HG03025 (cell line): ENCODE results near the gene CNBP.
"Not testable (repeated sequence)": the region's sequence is repeated elsewhere in the genome, so short reads cannot be mapped to it uniquely, and the experiment has no call there.

ENCODE experiments used
- ATAC-seq: cut with Tn5 transposase; IDR thresholded peaks from one replicate; pipeline ENCODE4 v1.9.1; 2021; ENCODE audit warnings: mild to moderate bottlenecking, moderate library complexity; ENCODE audit not compliant: unreplicated experiment, low FRiP score

CNBP gene

DNA sequence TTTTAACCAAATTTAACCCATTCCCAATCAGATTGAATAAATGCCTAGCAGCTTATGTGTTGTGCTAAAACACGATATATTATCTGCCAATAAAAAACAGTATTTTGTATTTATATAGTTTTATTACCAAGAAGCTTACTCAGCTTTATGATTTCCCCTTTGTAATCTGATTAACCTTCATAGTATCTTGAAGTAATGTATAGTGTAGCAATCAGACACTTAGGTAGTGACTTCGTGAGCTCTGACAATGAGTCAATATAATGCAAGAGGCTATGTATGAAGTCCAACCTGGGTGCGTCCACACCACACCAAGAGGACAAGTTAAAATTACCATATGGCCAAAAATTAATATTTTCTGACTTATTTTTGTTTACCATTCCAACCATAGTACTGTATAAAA, 2.1 kb upstream of the CNBP start:
- no peak for ATAC-seq

DNA sequence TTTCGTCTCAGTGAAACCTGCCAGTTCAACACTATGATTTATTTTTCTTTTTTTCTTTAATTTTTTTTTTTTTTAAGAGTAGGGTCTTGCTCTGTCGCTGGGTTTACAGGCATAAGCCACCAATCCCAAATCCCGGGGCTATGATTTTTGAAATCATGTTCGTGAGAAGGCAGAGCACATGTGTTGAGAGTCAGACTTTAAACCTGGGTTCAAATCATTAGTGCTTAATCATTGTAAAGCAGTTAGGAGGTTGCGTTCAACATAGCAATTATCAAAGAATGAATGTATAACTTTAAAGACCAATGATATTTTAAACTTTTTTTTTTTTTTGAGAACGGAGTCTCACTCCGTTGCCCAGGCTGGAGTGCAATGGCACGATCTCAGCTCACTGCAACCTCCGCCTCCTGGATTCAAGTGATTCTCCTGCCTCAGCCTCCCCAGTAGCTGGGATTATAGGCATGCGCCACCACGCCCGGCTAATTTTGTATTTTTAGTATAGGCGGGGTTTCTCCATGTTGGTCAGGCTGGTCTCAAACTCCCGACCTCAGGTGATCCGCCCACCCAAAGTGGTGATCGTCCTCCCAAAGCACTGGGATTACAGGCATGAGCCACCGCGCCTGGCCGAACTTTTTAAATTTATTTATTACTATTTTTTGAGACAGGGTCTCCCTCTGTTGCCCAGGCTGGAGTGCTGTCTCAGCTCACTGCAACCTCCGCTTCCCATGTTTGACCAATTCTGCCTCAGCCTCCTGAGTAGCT, 1.3 kb upstream of the CNBP start:
- ATAC-seq: not testable (repeated sequence)

DNA sequence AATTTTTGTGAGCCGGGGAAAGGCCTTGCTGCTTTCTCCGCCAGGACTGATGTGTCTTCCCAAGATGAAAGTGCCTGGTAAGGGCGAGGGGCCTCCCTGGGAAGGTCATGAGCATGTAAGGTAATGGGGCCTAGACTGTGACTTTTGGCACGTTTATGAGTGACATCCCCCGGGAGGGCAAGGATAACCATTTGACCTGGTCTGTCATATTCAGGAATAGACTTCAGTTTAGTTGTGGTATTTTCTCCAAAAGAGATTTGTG, 631 bp upstream of the CNBP start:
- no peak for ATAC-seq

DNA sequence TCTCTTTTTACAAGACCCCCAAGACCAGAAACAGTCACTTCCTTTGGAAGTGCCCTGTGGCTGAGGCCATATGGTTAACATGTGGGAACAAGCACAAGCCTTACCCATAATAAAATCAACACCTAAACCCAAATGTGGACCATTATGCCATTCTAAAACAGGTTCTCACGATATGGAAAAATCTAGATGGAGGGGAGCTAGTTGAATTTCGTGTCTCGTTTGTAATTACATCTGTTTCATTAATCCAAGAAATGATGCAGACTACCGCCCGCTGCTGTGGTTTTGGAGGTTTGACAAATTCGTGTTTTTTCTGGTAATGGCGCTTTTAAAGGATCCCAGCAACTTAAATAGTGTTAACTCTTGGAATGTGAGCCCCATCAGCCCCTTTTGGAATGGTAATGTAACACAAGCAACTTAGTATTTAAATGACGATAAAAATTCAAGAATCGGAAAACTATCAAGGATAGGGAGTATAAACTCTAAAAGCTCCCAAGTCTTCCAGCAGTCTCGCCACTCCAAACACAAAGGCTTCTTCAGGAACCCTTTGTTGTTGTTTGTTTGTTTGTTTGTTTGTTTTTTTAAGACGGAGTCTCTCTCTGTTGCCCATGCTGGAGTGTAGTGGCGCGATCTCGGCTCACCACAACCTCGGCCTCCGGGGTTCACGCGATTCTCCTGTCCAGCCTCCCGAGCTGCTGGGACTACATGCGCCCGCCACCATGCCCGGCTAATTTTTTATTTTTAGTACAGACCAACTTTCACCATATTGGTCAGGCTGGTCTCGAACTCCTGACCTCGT, 1.1 kb downstream of the CNBP start:
- no peak for ATAC-seq

DNA sequence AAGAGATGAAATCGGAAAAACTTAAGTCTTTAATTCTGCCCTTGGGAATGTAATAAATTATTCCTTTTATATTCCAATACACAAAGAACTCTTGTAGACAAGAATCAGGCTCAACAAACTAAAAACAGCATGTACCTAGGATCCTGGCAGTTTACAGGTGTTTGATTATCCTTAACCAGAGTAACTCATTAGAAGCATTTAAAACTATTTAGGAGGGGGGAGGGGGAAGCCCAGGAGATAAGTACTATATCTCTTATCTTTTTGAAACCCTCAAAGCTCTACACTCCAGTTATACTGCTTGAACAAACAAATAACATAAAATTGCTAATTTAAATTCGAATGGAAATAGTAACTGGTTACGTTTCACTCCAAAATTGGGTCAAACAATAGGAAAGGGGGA, 1.9 kb downstream of the CNBP start:
- ATAC-seq: no peak

DNA sequence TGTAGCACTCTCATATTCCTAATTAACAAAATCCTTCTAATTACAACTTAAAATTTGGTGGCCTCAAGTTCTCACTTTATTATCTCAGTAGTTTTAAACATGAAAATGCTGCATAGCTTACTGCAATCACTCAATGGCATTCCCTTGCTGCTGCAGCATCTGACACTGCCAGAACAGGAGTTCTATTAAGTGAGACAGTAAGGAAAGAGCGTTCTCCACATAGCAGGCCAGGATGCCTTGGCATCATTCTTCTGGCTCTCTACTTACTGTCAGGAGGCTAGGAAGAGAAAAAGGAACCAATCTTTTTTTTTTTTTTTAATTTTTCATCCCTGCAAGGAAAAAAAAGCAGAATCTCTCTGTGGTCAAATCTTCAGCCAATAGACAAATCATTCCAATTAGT, 3.2 kb downstream of the CNBP start:
- no peak for ATAC-seq

DNA sequence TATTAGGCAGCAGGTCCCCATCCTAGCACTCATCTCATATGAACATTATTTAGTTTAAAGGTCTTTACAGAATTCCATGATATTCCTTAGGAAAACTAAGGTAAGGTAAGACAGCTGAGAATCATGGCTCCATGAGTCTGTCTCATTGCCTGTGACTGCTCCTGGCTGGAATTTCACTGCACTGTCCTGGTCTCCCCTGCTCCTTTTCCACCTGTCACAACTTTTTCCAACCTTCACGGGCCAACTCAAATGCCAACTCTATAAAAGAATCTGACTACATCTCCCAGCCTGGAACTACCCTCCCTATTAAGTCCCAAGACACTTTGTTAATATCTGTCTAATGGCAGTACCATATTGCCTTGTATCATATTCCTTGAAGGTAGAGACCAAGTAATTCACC, 7.6 kb downstream of the CNBP start:
- ATAC-seq: no peak

DNA sequence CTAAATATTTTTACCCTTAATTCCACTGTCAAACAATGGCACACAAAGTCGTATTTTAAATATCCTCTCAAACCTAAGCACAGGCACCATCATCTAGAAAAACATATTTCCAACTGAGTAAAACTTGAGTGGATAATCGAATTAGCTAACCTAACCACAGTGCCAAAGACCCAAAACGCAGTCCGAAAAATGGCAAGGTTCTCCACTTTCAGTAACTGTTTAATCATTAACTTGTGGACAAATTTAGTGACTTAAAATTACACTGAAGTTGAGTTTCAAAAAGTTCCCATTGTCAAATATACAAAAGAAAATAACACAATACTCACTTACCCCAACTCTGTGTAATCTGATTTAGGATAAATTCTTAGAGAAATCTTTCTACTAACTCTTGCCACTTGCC, 10.0 kb downstream of the CNBP start:
- no peak for ATAC-seq

DNA sequence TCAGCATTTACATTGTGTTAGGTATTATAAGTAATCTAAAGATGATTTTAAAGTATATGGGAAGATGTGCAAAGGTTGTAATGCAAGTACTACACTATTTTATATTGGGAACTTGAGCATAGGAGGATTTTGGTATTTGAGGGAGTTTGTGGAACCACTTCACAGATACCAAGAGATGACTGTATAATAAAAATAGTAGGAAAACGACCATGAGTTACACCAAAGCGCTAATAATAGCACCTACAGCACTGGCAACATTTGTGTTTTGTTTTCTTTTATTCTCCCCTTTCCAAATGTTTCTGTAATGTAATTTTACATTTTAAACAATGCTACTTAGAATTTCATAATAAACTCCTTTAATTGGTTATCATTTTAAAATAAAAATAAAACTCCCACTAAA, 10.5 kb downstream of the CNBP start:
- no peak for ATAC-seq

DNA sequence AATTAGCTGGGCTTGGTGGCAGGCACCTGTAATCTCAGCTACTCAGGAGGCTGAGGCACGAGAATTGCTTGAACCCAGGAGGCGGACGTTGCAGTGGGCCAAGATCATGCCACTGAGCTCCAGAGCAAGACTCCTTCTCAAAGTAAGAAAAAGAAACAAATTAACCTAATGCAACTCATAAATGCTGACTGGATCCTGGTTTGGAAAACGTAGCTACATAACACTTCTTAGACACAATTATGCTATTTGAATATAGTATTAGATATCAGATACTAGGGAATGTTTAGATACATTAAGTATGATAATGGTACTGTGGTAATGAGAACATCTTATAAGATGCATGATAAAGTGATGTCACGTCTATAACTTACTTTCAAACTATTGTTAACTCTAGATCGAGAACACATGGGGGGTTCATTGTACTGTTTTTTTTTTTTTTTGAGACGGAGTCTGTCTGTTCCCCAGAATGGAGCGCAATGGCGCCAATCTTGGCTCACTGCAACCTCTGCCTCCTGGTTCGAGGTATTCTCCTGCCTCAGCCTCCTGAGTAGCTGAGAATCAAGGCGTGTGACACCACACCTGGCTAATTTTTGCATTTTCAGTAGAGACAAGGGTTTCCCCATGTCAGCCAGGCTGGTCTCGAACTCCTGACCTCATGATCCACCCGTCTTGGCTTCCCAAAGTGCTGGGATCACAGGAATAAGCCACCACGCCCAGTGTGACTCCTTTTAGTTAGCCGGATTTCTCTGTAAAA, 16.9 kb downstream of the CNBP start:
- no peak for ATAC-seq

DNA sequence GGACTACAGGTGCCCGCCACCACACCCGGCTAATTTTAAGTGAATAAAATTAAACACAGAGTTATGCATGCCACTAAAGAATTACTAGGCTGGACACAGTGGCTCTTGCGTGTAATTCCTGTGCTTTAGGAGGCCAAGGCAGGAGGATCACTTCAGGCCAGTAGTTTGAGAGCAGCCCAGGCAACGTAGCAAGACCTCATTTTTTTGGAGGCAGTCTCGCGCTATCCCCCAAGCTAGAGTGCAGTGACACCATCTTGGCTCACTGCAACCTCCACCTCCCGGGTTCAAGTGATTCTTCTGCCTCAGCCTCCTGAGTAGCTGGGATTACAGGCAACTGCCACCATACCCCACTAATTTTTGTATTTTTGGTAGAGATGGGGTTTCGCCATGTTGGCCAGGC, 18.1 kb downstream of the CNBP start:
- not testable (repeated sequence) for ATAC-seq

DNA sequence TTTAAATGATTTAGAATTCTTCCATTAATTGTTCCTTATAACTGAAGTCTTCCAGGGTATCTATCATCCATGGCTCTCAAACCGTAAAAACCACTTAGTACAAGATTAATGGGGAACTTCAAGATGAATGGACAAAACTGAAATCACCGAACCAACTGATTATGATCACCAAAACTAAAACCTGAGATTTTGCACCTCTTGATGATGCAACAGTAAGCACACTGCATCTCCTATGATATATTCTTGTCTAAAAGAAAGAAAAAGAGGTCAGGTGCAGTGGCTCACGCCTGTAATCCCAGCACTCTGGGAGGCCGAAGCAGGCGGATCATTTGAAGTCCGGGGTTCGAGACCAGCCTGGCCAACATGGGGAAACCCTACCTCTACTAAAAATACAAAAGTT, 19.2 kb downstream of the CNBP start:
- no peak for ATAC-seq

DNA sequence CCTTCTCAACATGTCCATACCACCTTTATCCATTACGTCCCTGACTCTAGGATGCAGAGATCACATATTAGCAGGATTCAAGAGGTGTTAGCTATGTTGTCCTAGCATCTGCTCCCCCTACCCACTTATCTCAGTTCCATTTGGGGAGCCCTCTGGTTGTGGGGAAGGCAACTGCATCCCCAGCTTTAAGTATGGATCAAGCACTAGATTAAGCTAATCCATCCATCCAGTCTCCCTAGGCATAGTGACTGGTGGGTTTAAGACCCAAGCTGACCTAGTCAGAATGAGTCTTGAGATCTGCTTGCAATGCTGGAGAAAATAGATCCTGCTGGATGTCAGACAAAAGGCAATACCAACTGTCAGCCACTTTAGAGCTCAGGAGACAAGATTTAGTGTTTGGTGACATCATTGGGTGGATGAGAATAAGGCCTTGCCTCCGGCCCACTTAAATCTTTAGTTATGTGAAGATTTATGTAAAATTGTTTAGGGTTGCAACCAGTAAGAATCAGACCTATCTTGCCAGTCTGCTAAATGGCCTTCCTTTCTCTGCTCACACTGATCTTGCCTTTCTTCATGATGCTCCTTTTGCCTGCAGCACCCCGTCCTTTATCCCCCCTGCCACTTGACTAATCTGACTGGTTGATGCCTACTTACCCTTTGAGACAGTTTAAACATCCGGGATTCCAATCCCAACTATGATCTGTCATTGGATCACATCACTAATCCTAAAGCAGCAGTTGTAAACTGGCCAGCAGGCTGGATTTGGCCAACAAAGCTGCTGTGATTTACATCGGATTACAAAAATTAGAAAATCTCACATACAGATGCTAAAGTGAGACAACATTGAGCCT, 20.7 kb downstream of the CNBP start:
- no peak for ATAC-seq

DNA sequence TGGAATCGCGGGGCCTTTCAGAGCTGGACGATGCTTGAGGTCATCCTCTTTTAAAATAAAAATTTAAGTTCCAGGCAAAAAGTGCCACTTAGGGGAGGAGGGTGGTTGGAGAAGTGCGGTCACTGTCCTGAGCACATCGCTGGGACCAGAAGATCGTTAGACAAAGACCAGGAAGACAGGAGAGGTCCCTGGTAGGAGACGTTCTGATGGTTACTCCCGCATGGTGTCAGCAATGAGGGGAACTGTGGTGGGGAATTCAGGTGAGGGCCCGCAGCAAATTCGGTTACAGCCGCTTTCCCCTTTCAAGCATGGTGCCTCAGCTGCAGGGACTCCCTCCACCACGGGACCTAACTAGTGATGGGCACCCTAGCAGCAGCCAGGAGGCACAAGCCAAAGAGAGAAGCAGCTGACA, 21.8 kb downstream of the CNBP start:
- ATAC-seq: no peak

DNA sequence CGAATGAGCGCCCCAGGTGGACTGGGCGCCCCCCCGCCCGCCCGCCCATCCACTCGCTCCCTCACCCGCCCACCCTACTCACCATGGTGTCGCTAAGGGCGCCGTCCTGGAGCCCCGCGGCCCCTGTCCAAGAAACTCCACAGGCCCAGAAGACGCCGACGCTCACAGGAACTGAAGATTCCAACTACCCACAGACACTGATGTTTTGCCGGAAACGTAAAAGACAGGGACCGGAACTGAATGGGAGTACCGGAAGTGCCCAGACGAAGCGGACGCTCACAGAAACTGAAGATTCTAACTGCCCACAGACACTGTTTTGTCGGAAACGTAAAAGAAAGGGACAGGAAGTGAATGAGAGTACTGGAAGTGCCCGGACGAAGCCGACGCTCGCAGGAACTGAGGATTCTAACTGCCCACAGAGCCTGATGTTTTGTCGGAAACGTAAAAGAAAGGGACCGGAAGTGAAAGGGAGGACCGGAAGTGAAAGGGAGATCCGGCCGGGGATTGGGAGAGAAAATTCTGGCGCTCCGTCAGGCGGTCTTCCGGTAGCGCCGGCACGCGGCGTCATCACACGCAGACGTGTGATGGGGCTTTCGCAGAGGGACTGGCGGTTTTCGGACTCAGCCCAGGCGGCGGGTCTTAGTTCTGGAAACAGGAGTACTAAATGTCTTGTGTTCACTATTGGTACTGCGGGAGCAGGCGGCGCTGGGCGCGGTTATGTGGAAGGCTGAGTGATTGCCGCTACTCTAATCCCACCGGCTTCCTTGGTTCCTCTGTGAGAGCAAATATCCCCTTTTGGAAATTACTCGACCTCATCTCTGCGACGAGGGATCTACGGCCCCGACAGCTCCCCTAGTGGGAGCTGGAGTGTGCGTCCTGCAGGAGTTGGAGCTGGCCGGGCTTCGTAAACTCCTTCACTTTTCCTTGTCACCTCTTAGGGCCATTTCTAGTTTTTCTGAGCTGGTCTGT, 22.5 kb downstream of the CNBP start, which contains the start of gene ISY1:
TSS of gene ISY1 (minus strand) at position 173 of the 969 bp plus-strand sequence. CDS start at position 85, 88 bp downstream.
- peak; percentile 80 for ATAC-seq

DNA sequence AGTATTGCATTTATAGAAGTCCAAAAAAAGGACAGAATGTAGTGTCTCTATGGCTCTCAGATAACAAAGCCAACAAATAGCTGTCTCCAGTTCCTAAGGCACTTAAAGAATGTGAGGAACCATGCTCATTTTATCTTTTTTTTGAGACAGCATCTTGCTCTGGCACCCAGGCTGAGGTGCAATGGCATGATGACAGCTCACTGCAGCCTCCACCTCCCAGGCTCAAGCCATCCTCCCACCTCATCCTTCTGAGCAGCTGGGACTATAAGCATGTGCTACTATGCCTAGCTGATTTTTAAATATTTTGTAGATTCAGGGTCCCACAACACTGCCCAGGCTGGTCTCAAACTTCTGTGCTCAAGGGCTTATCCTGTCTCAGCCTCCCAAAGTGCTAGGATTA, 38.9 kb downstream of the CNBP start:
- no peak for ATAC-seq

DNA sequence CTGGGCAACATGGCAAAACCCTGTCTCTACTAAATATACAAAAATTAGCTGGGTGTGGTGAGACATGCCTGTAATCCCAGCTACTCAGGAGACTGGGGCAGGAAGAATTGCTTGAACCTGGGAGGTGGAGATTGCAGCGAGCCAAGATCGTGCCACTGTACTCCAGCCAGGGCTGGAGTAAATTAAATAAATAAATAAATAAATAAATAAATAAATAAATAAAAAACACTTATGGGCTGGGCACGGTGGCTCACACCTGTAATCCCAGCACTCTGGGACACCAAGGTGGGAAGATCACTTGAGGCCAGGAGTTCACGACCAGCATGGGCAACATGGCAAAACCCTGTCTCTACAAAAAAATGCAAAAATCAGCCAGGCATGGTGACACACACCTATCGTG, 42.7 kb downstream of the CNBP start:
- ATAC-seq: not testable (repeated sequence)

DNA sequence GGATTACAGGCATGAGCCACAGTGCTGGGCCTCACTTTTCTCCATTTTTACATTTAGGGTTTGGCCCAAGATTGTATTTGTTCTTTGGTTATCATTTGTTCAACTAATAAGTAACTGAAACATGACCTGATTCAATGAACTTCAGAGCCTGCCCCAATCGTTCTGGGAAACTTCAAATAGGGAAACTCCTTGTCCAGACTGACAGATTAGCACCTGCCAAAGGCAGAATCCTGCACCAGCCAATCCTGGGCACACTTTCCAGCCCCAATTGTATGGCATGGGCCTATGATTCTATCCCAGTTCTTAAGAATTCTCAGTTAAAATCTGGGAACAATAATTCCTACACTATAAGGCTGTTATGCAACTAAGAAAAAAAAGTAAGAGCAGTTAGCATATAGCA, 43.8 kb downstream of the CNBP start:
- no peak for ATAC-seq

DNA sequence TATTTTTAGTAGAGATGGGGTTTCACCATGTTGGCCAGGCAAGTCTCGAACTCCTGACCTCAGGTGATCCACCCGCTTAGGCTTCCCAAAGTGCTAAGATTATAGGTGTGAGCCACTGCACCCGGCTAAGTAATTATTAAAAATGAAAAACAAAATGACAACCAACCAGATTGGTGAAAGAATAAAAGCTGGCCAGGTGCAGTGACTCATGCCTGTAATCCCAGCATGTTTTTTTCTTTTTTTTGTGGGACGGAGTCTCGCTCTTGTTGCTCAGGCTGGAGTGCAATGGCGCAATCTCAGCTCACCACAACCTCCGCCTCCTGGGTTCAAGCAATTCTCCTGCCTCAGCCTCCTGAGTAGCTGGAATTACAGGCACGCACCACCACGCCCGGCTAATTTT, 47.4 kb downstream of the CNBP start:
- ATAC-seq: not testable (repeated sequence)
